Measurements from ENCODE around the gene FA2H.

- TF ChIP-seq POLR2AphosphoS5 (IDR thresholded peaks at IDR 0.05; ENCODE audit: low read depth, low read length) = no peak
- no peak for TF ChIP-seq POLR2A (IDR thresholded peaks at IDR 0.05; ENCODE audit: low read depth, low read length)
Observed at GRCh38 chr16:74731853-74732477, 42.7 kb downstream of the FA2H start.

Data from GM12892 (cell line).